HCT116 (cell line): ENCODE measurements around the gene ATOH8. TPM values are rescaled to one million over a fixed set of nuclear protein-coding genes. Genes with fewer than 3 reads are reported as not detected.

Experiments
- ATAC-seq: fragments of 200-7000 bp; cut with Tn5 transposase; 2 replicates; pipeline ENCODE4 v1.9.1; 2020; ENCODE audit warnings: mild to moderate bottlenecking, moderate library complexity
- BruUV-seq: library from RNA; stranded (reverse); fragments of 400-500 nt; replicated peaks from 2 replicates; lab custom pipeline; 2021; lab: Mats Ljungman, UMichigan
- CTCF ChIA-PET: fragments of 300-600 bp; sonication (Branson Sonifier 250); formaldehyde crosslinking; loops from one replicate; lab custom pipeline; 2021; ENCODE audit warnings: antibody characterized with exemption; lab: Charles Lee
- POLR2A ChIA-PET: fragments of 300-600, 350-600 bp; sonication (Branson Sonifier 250); formaldehyde crosslinking; loops from one replicate; lab custom pipeline; 2021; ENCODE audit warnings: antibody characterized with exemption; lab: Charles Lee
- RAD21 ChIA-PET, 2 experiments: fragments of 300-600 bp; sonication (Branson Sonifier 250); formaldehyde crosslinking; loops; one replicate each; lab custom pipeline; 2023; ENCODE audit warnings: low total read pairs in 2 of 2; ENCODE audit not compliant: uncharacterized antibody in 2 of 2, unreplicated experiment in 2 of 2, low non-redundant PET in 1 of 2; lab: Charles Lee
- DNase-seq: peaks from one replicate; pipeline ENCODE4 v3.0.0-alpha.2; 2010; ENCODE audit warnings: low read depth, low spot score
- H2AFZ ChIP-seq: fragments of 200-600 bp; shearing (Covaris generic), sonication (generic); 2 replicates; pipeline ENCODE4 v1.6.1; 2017; ENCODE audit warnings: low read depth, mixed run types, mixed read lengths, antibody characterized with exemption, low read length; ENCODE audit not compliant: poor library complexity, severe bottlenecking
- H3K27ac ChIP-seq: 2 replicates; pipeline ENCODE4 v1.5.1; 2012; ENCODE audit warnings: low read depth, low read length
- H3K27me3 ChIP-seq: fragments of 200-600 bp; sonication (generic); 2 replicates; pipeline ENCODE4 v1.6.1; 2016; ENCODE audit warnings: mixed run types, low read length, mixed read lengths; ENCODE audit not compliant: insufficient read depth
- H3K36me3 ChIP-seq, 2 experiments: fragments of 200-500 bp in 1 of 2; fragments of 200-600 bp in 1 of 2; sonication (Bioruptor generic) in 1 of 2; sonication (generic) in 1 of 2; 2 replicates each; pipeline versions ENCODE4 v1.5.1 to v1.6.1; 2014 to 2016; ENCODE audit warnings: low read length in 2 of 2, inconsistent platforms in 1 of 2, mixed read lengths in 1 of 2, mixed run types in 1 of 2; ENCODE audit not compliant: insufficient read depth in 2 of 2, control insufficient read depth in 1 of 2
- H3K4me1 ChIP-seq, 2 experiments: fragments of 200-600 bp in 1 of 2; sonication (generic) in 1 of 2; 2 replicates each; pipeline versions ENCODE4 v1.5.1 to v1.6.1; 2012 to 2017; ENCODE audit warnings: low read length in 2 of 2, inconsistent platforms in 1 of 2, mild to moderate bottlenecking in 1 of 2, mixed read lengths in 1 of 2, mixed run types in 1 of 2, moderate library complexity in 1 of 2; ENCODE audit not compliant: insufficient read depth in 2 of 2, control insufficient read depth in 1 of 2
- H3K4me2 ChIP-seq: fragments of 200-600 bp; sonication (generic); 2 replicates; pipeline ENCODE4 v1.6.1; 2017; ENCODE audit warnings: mixed run types, low read length, mixed read lengths
- H3K4me3 ChIP-seq, 2 experiments: fragments of 200-600 bp in 1 of 2; sonication (generic) in 1 of 2; replicated peaks in 1 of 2; 2 replicates each; pipeline ENCODE4 v1.5.1; 2011 to 2016; ENCODE audit warnings: low read length in 2 of 2, control low read depth in 1 of 2, low read depth in 1 of 2, mild to moderate bottlenecking in 1 of 2, mixed read lengths in 1 of 2, mixed run types in 1 of 2
- H3K79me2 ChIP-seq: fragments of 200-600 bp; sonication (generic); 2 replicates; pipeline ENCODE4 v1.6.1; 2017; ENCODE audit warnings: mild to moderate bottlenecking, mixed run types, low read length, moderate library complexity, mixed read lengths; ENCODE audit not compliant: insufficient read depth
- H3K9ac ChIP-seq: fragments of 200-600 bp; sonication (generic); 2 replicates; pipeline ENCODE4 v1.6.1; 2016; ENCODE audit warnings: low read length, mixed read lengths
- H3K9me2 ChIP-seq: fragments of 200-600 bp; sonication (generic), shearing (Covaris generic); 2 replicates; pipeline ENCODE4 v1.6.1; 2017; ENCODE audit warnings: mixed run types, mild to moderate bottlenecking, moderate library complexity; ENCODE audit not compliant: insufficient read depth
- H3K9me3 ChIP-seq, 2 experiments: fragments of 200-500 bp in 1 of 2; fragments of 200-600 bp in 1 of 2; sonication (Bioruptor generic) in 1 of 2; sonication (generic) in 1 of 2; 2 replicates each; pipeline ENCODE4 v1.6.1; 2014 to 2017; ENCODE audit warnings: low read length in 2 of 2, mixed read lengths in 2 of 2, inconsistent platforms in 1 of 2, low read depth in 1 of 2, mild to moderate bottlenecking in 1 of 2, mixed run types in 1 of 2, moderate library complexity in 1 of 2; ENCODE audit not compliant: control insufficient read depth in 1 of 2, insufficient read depth in 1 of 2
- H4K20me1 ChIP-seq: fragments of 200-600 bp; sonication (generic), shearing (Covaris generic); 2 replicates; pipeline ENCODE4 v1.6.1; 2017; ENCODE audit warnings: mixed run types, mild to moderate bottlenecking, moderate library complexity; ENCODE audit not compliant: insufficient read depth
- CEBPB ChIP-seq: IDR thresholded peaks from 2 replicates; pipeline ENCODE4 v1.6.1; 2012; ENCODE audit warnings: low read depth
- CTCF ChIP-seq, 3 experiments: fragments of 200-600 bp in 1 of 3; sonication (generic) in 1 of 3; IDR thresholded peaks in 2 of 3; conservative IDR thresholded peaks in 1 of 3; 2 replicates each; pipeline ENCODE4 v1.5.1; 2012 to 2017; ENCODE audit warnings: low read depth in 2 of 3, low read length in 2 of 3, antibody characterized with exemption in 1 of 3, borderline replicate concordance in 1 of 3, control low read depth in 1 of 3, mild to moderate bottlenecking in 1 of 3, mixed read lengths in 1 of 3, mixed run types in 1 of 3, moderate library complexity in 1 of 3; ENCODE audit not compliant: insufficient read depth in 1 of 3
- ELF1 ChIP-seq: IDR thresholded peaks from 2 replicates; pipeline ENCODE4 v1.6.1; 2012; ENCODE audit warnings: low read depth, borderline replicate concordance
- EZH2 ChIP-seq: fragments of 200-600 bp; sonication (generic); IDR thresholded peaks from 2 replicates; pipeline ENCODE4 v1.6.1; 2017; ENCODE audit warnings: antibody characterized with exemption, mixed run types
- EZH2phosphoT487 ChIP-seq: fragments of 200-600 bp; IDR thresholded peaks from 2 replicates; pipeline ENCODE4 v1.6.1; 2018; ENCODE audit warnings: antibody characterized with exemption, borderline replicate concordance
- FOSL1 ChIP-seq: IDR thresholded peaks from 2 replicates; pipeline ENCODE4 v1.6.1; 2012; ENCODE audit warnings: low read depth
- JUND ChIP-seq: IDR thresholded peaks from 2 replicates; pipeline ENCODE4 v1.6.1; 2012
- SIN3A ChIP-seq: IDR thresholded peaks from 2 replicates; pipeline ENCODE4 v1.6.1; 2012; ENCODE audit warnings: low read depth
- SRF ChIP-seq: IDR thresholded peaks from 2 replicates; pipeline ENCODE4 v1.6.1; 2012; ENCODE audit warnings: low read depth
- TCF7L2 ChIP-seq: IDR thresholded peaks from 2 replicates; pipeline ENCODE4 v1.7.0; 2011; ENCODE audit warnings: borderline replicate concordance, inconsistent platforms; ENCODE audit not compliant: insufficient read depth, insufficient read length; ENCODE audit errors: extremely low read depth
- YY1 ChIP-seq: IDR thresholded peaks from 2 replicates; pipeline ENCODE4 v1.6.1; 2011; ENCODE audit warnings: low read length, low read depth, moderate library complexity, mild to moderate bottlenecking; ENCODE audit not compliant: insufficient replicate concordance; ENCODE audit errors: extremely low read depth
- ZFX ChIP-seq: fragments of 450-650 bp; IDR thresholded peaks from 2 replicates; pipeline ENCODE4 v1.6.1; 2017
- ZNF274 ChIP-seq: fragments of 200-500 bp; sonication (Bioruptor generic); IDR thresholded peaks from 2 replicates; pipeline ENCODE4 v1.6.1; 2014; ENCODE audit warnings: mild to moderate bottlenecking, low read depth, low read length, inconsistent platforms
- intact Hi-C: fragments of 100-400 bp; cut with micrococcal nuclease; formaldehyde crosslinking; loops from 2 replicates; pipeline ENCODE4 v1.10.0; 2022
- total RNA-seq: library from RNA; stranded (reverse); gene quantifications from one replicate; pipeline ENCODE4 v1.2.1, GENCODE V29; 2021; ENCODE audit not compliant: unreplicated experiment

ATOH8 gene
- total RNA-seq, 1 experiment from 2014 or later, result 0.74 TPM

- H3K27me3 ChIP-seq, result 0 out of 2 replicates have a peak, but pooled peaks cover 3% of the 10 kb centered on the region
- no peaks in the 10 kb centered on the region for H4K20me1 ChIP-seq
- TF ChIP-seq FOSL1 (no peak), ZFX (no peak), EZH2 (no peak), YY1 (no peak), SRF (no peak), SIN3A (no peak), EZH2phosphoT487 (no peak), ZNF274 (no peak), CEBPB (no peak), JUND (no peak), ELF1 (no peak), TCF7L2 (no peak), CTCF (IDR thresholded peaks at IDR 0.05 in 2 of 3, conservative IDR thresholded peaks at IDR 0.05 in 1 of 3; ENCODE audit: borderline replicate concordance in 1 of 3, insufficient read depth in 1 of 3, low read depth in 2 of 3, low read length in 2 of 3) (no peak)
- TF ChIP-seq, all 23 proteins: peak for 0
- POLR2A ChIA-PET, result no interaction called here
- H2AFZ ChIP-seq, result no peak overlapping the region
- no peaks in the 10 kb centered on the region for H3K9me2 ChIP-seq
- no peaks in the 10 kb centered on the region for H3K79me2 ChIP-seq
- H3K4me2 ChIP-seq, result no peak overlapping the region
- no peaks in the 10 kb centered on the region for H3K36me3 ChIP-seq
- CTCF ChIA-PET, result interaction anchor here (0.7 to 1.6 kb wide), 6 partner anchors 17 to 102 kb away, joined by 3 to 7 read pairs (median 4); no protein-coding TSS in a partner anchor
- H3K4me1 ChIP-seq, result peaks cover 2 to 8% of the 10 kb centered on the region in 2 experiments; a peak in 2 of 4 replicates
- H3K9me3 ChIP-seq, result no peaks in the 10 kb centered on the region
- no TSS peak for BruUV-seq
- ATAC-seq (no peak), DNase-seq (no peak)
- no peak overlapping the region for H3K9ac ChIP-seq
- intact Hi-C loops, result loop anchor here (5.0 to 10.0 kb wide), 2 partner anchors 87 to 360 kb away; no protein-coding TSS in a partner anchor
- no peak overlapping the region for H3K27ac ChIP-seq
- RAD21 ChIA-PET, result interaction anchor here in 1 of 2 experiments (0.6 kb wide), 1 partner anchor 132 kb away, joined by 7 read pairs; no protein-coding TSS in a partner anchor
- no peak overlapping the region for H3K4me3 ChIP-seq
These were observed 29.0 kb upstream of the ATOH8 start for GRCh38 chr2:85724731-85725181.
